HL-60 (cell line): ENCODE measurements around the gene ICA1.

Source experiments
- GABPA ChIP-seq: IDR thresholded peaks from 2 replicates; pipeline ENCODE4 v1.6.1; 2012; ENCODE audit warnings: low read depth
- POLR2AphosphoS5 ChIP-seq: IDR thresholded peaks from 2 replicates; pipeline ENCODE4 v1.6.1; 2012; ENCODE audit warnings: low read depth
- SPI1 ChIP-seq: IDR thresholded peaks from 2 replicates; pipeline ENCODE4 v1.6.1; 2012; ENCODE audit warnings: low read depth, mild to moderate bottlenecking, borderline replicate concordance
- TF ChIP-seq, protein P1 (sequence below): IDR thresholded peaks from one replicate; pipeline ENCODE4 v1.5.1; 2011; ENCODE audit warnings: low read length, control low read depth, inconsistent platforms; ENCODE audit not compliant: insufficient read depth
- TF ChIP-seq, protein P2 (sequence below): IDR thresholded peaks from 2 replicates; pipeline ENCODE4 v1.6.1; 2012; ENCODE audit warnings: low read depth; ENCODE audit not compliant: insufficient replicate concordance

DNA sequence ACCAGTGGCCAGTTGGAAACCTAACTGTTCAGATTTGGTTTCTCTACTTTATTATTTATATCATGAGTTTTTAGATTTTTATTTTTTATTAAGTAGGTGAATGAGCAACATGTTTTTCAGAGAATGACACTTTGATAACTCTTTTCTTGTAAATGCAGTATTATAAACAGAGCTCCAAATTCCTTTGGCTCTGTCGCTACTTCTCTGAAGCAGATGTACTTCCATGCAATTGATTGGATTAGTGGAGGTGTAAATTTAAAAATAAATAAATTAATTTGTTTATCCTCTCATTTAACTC is 34.3 kb upstream of the ICA1 start:
- TF ChIP-seq, protein P1, sequence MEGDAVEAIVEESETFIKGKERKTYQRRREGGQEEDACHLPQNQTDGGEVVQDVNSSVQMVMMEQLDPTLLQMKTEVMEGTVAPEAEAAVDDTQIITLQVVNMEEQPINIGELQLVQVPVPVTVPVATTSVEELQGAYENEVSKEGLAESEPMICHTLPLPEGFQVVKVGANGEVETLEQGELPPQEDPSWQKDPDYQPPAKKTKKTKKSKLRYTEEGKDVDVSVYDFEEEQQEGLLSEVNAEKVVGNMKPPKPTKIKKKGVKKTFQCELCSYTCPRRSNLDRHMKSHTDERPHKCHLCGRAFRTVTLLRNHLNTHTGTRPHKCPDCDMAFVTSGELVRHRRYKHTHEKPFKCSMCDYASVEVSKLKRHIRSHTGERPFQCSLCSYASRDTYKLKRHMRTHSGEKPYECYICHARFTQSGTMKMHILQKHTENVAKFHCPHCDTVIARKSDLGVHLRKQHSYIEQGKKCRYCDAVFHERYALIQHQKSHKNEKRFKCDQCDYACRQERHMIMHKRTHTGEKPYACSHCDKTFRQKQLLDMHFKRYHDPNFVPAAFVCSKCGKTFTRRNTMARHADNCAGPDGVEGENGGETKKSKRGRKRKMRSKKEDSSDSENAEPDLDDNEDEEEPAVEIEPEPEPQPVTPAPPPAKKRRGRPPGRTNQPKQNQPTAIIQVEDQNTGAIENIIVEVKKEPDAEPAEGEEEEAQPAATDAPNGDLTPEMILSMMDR: no peak
- TF ChIP-seq, protein P2, sequence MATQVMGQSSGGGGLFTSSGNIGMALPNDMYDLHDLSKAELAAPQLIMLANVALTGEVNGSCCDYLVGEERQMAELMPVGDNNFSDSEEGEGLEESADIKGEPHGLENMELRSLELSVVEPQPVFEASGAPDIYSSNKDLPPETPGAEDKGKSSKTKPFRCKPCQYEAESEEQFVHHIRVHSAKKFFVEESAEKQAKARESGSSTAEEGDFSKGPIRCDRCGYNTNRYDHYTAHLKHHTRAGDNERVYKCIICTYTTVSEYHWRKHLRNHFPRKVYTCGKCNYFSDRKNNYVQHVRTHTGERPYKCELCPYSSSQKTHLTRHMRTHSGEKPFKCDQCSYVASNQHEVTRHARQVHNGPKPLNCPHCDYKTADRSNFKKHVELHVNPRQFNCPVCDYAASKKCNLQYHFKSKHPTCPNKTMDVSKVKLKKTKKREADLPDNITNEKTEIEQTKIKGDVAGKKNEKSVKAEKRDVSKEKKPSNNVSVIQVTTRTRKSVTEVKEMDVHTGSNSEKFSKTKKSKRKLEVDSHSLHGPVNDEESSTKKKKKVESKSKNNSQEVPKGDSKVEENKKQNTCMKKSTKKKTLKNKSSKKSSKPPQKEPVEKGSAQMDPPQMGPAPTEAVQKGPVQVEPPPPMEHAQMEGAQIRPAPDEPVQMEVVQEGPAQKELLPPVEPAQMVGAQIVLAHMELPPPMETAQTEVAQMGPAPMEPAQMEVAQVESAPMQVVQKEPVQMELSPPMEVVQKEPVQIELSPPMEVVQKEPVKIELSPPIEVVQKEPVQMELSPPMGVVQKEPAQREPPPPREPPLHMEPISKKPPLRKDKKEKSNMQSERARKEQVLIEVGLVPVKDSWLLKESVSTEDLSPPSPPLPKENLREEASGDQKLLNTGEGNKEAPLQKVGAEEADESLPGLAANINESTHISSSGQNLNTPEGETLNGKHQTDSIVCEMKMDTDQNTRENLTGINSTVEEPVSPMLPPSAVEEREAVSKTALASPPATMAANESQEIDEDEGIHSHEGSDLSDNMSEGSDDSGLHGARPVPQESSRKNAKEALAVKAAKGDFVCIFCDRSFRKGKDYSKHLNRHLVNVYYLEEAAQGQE: no peak
- TF ChIP-seq SPI1 (no peak), GABPA (no peak), POLR2AphosphoS5 (no peak)
